DOHH2 (cell line): ENCODE data around the gene INKA2.
A peak's percentile ranks its signal among the peaks of the same experiment; 100 is the strongest.

ENCODE experiments used
- H3F3A ChIP-seq: fragments of 200-600 bp; sonication (generic), shearing (Covaris generic); 2 replicates; pipeline ENCODE4 v1.6.0; 2016; ENCODE audit warnings: antibody characterized with exemption, mild to moderate bottlenecking; ENCODE audit not compliant: control insufficient read depth, insufficient read depth
- H3K27ac ChIP-seq: fragments of 200-600 bp; sonication (generic); 2 replicates; pipeline ENCODE4 v1.5.1; 2014; ENCODE audit warnings: low read depth, mild to moderate bottlenecking, low read length, moderate library complexity
- H3K27me3 ChIP-seq: fragments of 200-600 bp; sonication (generic); 2 replicates; pipeline ENCODE4 v1.6.1; 2014; ENCODE audit warnings: mild to moderate bottlenecking, low read length, mixed read lengths; ENCODE audit not compliant: control insufficient read depth
- H3K36me3 ChIP-seq: fragments of 200-600 bp; sonication (generic); 2 replicates; pipeline ENCODE4 v1.6.1; 2014; ENCODE audit warnings: mild to moderate bottlenecking, low read length, moderate library complexity, mixed read lengths; ENCODE audit not compliant: control insufficient read depth
- H3K4me1 ChIP-seq: fragments of 200-600 bp; sonication (generic); 2 replicates; pipeline ENCODE4 v1.6.1; 2014; ENCODE audit warnings: mild to moderate bottlenecking, low read length, mixed read lengths; ENCODE audit not compliant: control insufficient read depth
- H3K4me2 ChIP-seq: fragments of 200-600 bp; sonication (generic); 2 replicates; pipeline ENCODE4 v1.6.0; 2014; ENCODE audit warnings: mild to moderate bottlenecking, low read length, moderate library complexity
- H3K4me3 ChIP-seq: fragments of 200-600 bp; sonication (generic); 2 replicates; pipeline ENCODE4 v1.5.1; 2014; ENCODE audit warnings: mild to moderate bottlenecking, low read length, mixed read lengths
- H3K79me2 ChIP-seq: fragments of 200-600 bp; sonication (generic); 2 replicates; pipeline ENCODE4 v1.6.1; 2014; ENCODE audit warnings: mild to moderate bottlenecking, low read length, mixed read lengths; ENCODE audit not compliant: control insufficient read depth
- H3K9me2 ChIP-seq: fragments of 200-600 bp; sonication (generic); replicated peaks from 2 replicates; pipeline ENCODE4 v1.6.1; 2014; ENCODE audit warnings: mild to moderate bottlenecking, low read length, mixed read lengths; ENCODE audit not compliant: control insufficient read depth
- H3K9me3 ChIP-seq: fragments of 200-600 bp; sonication (generic); 2 replicates; pipeline ENCODE4 v1.6.1; 2014; ENCODE audit warnings: antibody characterized with exemption, low read length, mixed read lengths; ENCODE audit not compliant: control insufficient read depth, insufficient read depth
- H4K20me1 ChIP-seq: fragments of 200-600 bp; sonication (generic); 2 replicates; pipeline ENCODE4 v1.6.0; 2014; ENCODE audit warnings: low read depth, mild to moderate bottlenecking, antibody characterized with exemption, low read length, moderate library complexity; ENCODE audit not compliant: control insufficient read depth, insufficient read depth
- EZH2phosphoT487 ChIP-seq: fragments of 200-600 bp; sonication (generic); IDR thresholded peaks from 2 replicates; pipeline ENCODE4 v1.6.1; 2017; ENCODE audit warnings: borderline replicate concordance, mild to moderate bottlenecking, antibody characterized with exemption, low read length, moderate library complexity, mixed read lengths
- TF ChIP-seq, protein P1 (sequence below): fragments of 200-600 bp; sonication (generic); IDR thresholded peaks from one replicate; pipeline ENCODE4 v1.5.1; 2014; ENCODE audit warnings: antibody characterized with exemption, mild to moderate bottlenecking, low read depth, low read length; ENCODE audit not compliant: poor library complexity, severe bottlenecking

The INKA2 gene

GRCh38 chr1:111758373-111758772, 19.2 kb upstream of the INKA2 start:
- no peak overlapping the region for H3K27ac ChIP-seq
- H3K9me3 ChIP-seq: no peaks in the 10 kb centered on the region
- no peak for TF ChIP-seq EZH2phosphoT487
- TF ChIP-seq, protein P1, sequence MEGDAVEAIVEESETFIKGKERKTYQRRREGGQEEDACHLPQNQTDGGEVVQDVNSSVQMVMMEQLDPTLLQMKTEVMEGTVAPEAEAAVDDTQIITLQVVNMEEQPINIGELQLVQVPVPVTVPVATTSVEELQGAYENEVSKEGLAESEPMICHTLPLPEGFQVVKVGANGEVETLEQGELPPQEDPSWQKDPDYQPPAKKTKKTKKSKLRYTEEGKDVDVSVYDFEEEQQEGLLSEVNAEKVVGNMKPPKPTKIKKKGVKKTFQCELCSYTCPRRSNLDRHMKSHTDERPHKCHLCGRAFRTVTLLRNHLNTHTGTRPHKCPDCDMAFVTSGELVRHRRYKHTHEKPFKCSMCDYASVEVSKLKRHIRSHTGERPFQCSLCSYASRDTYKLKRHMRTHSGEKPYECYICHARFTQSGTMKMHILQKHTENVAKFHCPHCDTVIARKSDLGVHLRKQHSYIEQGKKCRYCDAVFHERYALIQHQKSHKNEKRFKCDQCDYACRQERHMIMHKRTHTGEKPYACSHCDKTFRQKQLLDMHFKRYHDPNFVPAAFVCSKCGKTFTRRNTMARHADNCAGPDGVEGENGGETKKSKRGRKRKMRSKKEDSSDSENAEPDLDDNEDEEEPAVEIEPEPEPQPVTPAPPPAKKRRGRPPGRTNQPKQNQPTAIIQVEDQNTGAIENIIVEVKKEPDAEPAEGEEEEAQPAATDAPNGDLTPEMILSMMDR: no peak
- no peaks in the 10 kb centered on the region for H3K9me2 ChIP-seq
- peaks cover 70% of the 10 kb centered on the region for H3K36me3 ChIP-seq
- peaks cover 58% of the 10 kb centered on the region for H3K79me2 ChIP-seq
- H3K4me3 ChIP-seq: no peak overlapping the region
- no peaks in the 10 kb centered on the region for H3K27me3 ChIP-seq
- H3K4me2 ChIP-seq: no peak overlapping the region
- H3F3A ChIP-seq: no peaks in the 10 kb centered on the region; the same call in 1 of the 2 replicates
- peaks cover 24% of the 10 kb centered on the region for H3K4me1 ChIP-seq
- H4K20me1 ChIP-seq: peaks cover 12% of the 10 kb centered on the region; the same call in 1 of the 2 replicates

DNA sequence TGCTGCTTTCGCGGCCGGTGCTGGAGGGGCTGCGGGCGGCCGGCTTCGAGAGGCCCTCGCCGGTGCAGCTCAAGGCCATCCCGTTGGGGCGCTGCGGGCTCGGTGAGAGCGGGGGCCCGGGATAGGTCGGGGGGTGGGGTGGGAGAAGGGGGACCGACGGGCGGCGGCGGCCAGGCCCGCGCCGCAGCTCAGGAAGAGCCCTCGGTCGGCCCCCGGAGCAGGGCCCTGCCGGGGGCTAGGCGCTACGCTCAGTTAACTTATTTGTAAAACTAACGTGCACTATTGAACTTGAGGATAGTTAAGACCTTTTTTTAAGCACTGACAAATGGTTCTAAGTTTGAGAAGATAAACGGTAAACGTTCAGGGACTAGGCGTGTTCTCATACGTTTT, 16.9 kb upstream of the INKA2 start:
- no peaks in the 10 kb centered on the region for H3K9me2 ChIP-seq
- H3K79me2 ChIP-seq: peaks cover 58% of the 10 kb centered on the region
- peaks cover 29% of the 10 kb centered on the region for H3K4me1 ChIP-seq
- peaks cover 12% of the 10 kb centered on the region; the same call in 1 of the 2 replicates for H4K20me1 ChIP-seq
- H3K27me3 ChIP-seq: no peaks in the 10 kb centered on the region
- no peaks in the 10 kb centered on the region; the same call in 1 of the 2 replicates for H3F3A ChIP-seq
- H3K36me3 ChIP-seq: peaks cover 49% of the 10 kb centered on the region
- TF ChIP-seq EZH2phosphoT487: no peak
- TF ChIP-seq, protein P1: no peak
- H3K27ac ChIP-seq: peak overlapping the region; percentile 86
- no peaks in the 10 kb centered on the region for H3K9me3 ChIP-seq
- H3K4me3 ChIP-seq: peak overlapping the region; percentile 96
- peak overlapping the region; percentile 94 for H3K4me2 ChIP-seq

- TF ChIP-seq, protein P1: peak; percentile 96
- TF ChIP-seq EZH2phosphoT487: no peak
- Histone ChIP-seq H3K27ac (peak within 1 kb of the TSS; percentile 86), H3K4me1 (peaks cover 29% of the 10 kb centered on the region), H3K27me3 (no peaks in the 10 kb centered on the region), H3K9me3 (no peaks in the 10 kb centered on the region), H3K4me2 (peak within 1 kb of the TSS; percentile 94), H3K36me3 (peaks cover 43% of the 10 kb centered on the region), H3K79me2 (peaks cover 54% of the 10 kb centered on the region), H3K9me2 (no peaks in the 10 kb centered on the region), H3F3A (no peaks in the 10 kb centered on the region; the same call in 1 of the 2 replicates), H4K20me1 (peaks cover 12% of the 10 kb centered on the region; the same call in 1 of the 2 replicates), H3K4me3 (peak within 1 kb of the TSS; percentile 96)
These were observed 16.3 kb upstream of the INKA2 start, which contains the start of gene DDX20 for GRCh38 chr1:111755331-111756123. Gene DDX20 (plus strand): TSS chr1:111755901. CDS start chr1:111755925, 24 bp downstream.
